CD4-positive, alpha-beta T cell (primary cell): Measurements from ENCODE around the gene FRYL. TPM values are rescaled to one million over a fixed set of nuclear protein-coding genes. Genes with fewer than 3 reads are reported as not detected.

Experiments used
- ATAC-seq: fragments of 200-7000 bp; cut with Tn5 transposase; one replicate; pipeline ENCODE4 v1.10.0; 2022; ENCODE audit warnings: mild to moderate bottlenecking; ENCODE audit not compliant: poor library complexity
- CTCF ChIA-PET: fragments of 350-600 bp; sonication (Branson Sonifier 250); formaldehyde crosslinking; loops from one replicate; lab custom pipeline; 2021; ENCODE audit warnings: antibody characterized with exemption, inconsistent platforms; lab: Charles Lee
- POLR2A ChIA-PET: fragments of 350-600 bp; sonication (Branson Sonifier 250); formaldehyde crosslinking; loops from one replicate; lab custom pipeline; 2021; ENCODE audit warnings: antibody characterized with exemption, inconsistent platforms; lab: Charles Lee
- DNase-seq, 14 experiments: peaks; one replicate each; pipeline ENCODE4 v3.0.0-alpha.2; 2013 to 2020; ENCODE audit warnings: mixed read lengths in 2 of 14
- H3K27ac ChIP-seq, 2 donors: one replicate each; pipeline versions ENCODE4 v1.5.1 to v1.7.0; 2013; ENCODE audit warnings: low read length in 2 of 2, low read depth in 1 of 2, mild to moderate bottlenecking in 1 of 2
- H3K27me3 ChIP-seq, 2 experiments: 1 replicate in 1 of 2; 2 replicates in 1 of 2; pipeline versions ENCODE4 v1.6.1 to v1.7.0; 2013; ENCODE audit warnings: low read length in 2 of 2, control low read depth in 1 of 2, mild to moderate bottlenecking in 1 of 2, moderate library complexity in 1 of 2; ENCODE audit not compliant: insufficient read depth in 2 of 2, control insufficient read depth in 1 of 2
- H3K36me3 ChIP-seq: one replicate; pipeline ENCODE4 v1.6.1; 2013; ENCODE audit warnings: low read length, control low read depth; ENCODE audit not compliant: insufficient read depth
- H3K4me1 ChIP-seq: one replicate; pipeline ENCODE4 v1.6.1; 2013; ENCODE audit warnings: low read length, control low read depth; ENCODE audit not compliant: insufficient read depth
- H3K4me3 ChIP-seq: one replicate; pipeline ENCODE4 v1.5.1; 2013; ENCODE audit warnings: mild to moderate bottlenecking, low read length, moderate library complexity
- H3K9me3 ChIP-seq, 2 experiments: 1 replicate in 1 of 2; 2 replicates in 1 of 2; pipeline versions ENCODE4 v1.6.1 to v1.7.0; 2013; ENCODE audit warnings: low read length in 2 of 2, mild to moderate bottlenecking in 2 of 2, control low read depth in 1 of 2, moderate library complexity in 1 of 2; ENCODE audit not compliant: control insufficient read depth in 1 of 2, insufficient read depth in 1 of 2
- H3K27ac Mint-ChIP-seq: one replicate; pipeline ENCODE4 v1.8.0; 2020; ENCODE audit warnings: mixed read lengths
- H3K27me3 Mint-ChIP-seq: one replicate; pipeline ENCODE4 v1.8.0; 2021; ENCODE audit warnings: mixed read lengths
- H3K36me3 Mint-ChIP-seq: one replicate; pipeline ENCODE4 v1.8.0; 2021; ENCODE audit warnings: low read depth, mixed read lengths
- H3K4me1 Mint-ChIP-seq: one replicate; pipeline ENCODE4 v1.8.0; 2021; ENCODE audit warnings: low read depth, mixed read lengths
- H3K4me3 Mint-ChIP-seq: one replicate; pipeline ENCODE4 v1.8.0; 2020; ENCODE audit warnings: mild to moderate bottlenecking, mixed read lengths
- H3K9me3 Mint-ChIP-seq: one replicate; pipeline ENCODE4 v1.8.0; 2020; ENCODE audit warnings: mixed read lengths
- intact Hi-C, 2 experiments: fragments of 100-400 bp; cut with DNase I in 1 of 2; cut with micrococcal nuclease in 1 of 2; formaldehyde crosslinking; loops; one replicate each; pipeline versions ENCODE4 v1.15.1 to v1.9.0; 2023 to 2025; cut with DNase I, micrococcal nuclease
- total RNA-seq, 174 experiments: library from RNA in 2 of 174; stranded (reverse) in 2 of 174; gene quantifications; one replicate each; pipeline ENCODE4 v1.2.3 and lab custom pipeline; 2021 to 2026
- TF ChIP-seq, protein P1 (sequence below): fragments of 200-600 bp; IDR thresholded peaks from one replicate; pipeline ENCODE4 v1.8.0; 2022; ENCODE audit warnings: antibody characterized with exemption, mild to moderate bottlenecking

FRYL gene
- total RNA-seq, 2 experiments from 2014 or later = 86.1 to 87.7 TPM

DNA sequence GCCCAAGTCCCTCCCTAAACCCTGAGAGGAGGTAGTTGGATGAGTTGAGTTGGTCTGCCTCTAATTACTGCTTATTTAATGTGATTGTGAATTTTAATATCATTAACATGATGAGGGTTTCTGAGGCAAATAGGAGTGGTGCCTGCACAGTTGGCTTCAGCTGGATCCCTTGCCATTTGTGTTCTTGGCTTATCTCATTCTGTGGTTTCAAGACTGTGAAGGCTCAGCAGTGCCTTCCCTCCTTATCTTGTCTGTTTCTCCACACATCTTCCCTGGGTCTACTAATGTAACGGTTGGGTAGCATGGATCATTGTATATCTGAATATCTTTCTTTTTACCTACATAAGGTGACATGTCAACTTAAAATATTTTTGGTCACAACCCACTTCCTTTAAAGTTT is 298.5 kb downstream of the FRYL start:
- Histone ChIP-seq H3K4me1 (peaks cover 18% of the 10 kb centered on the region), H3K9me3 (peaks cover 0 to 5% of the 10 kb centered on the region in 2 experiments), H3K27ac (no peak overlapping the region), H3K27me3 (peaks cover 36 to 48% of the 10 kb centered on the region in 2 experiments), H3K36me3 (no peaks in the 10 kb centered on the region), H3K4me3 (no peak overlapping the region)
- H3K27ac Mint-ChIP-seq = no peak overlapping the region
- TF ChIP-seq, protein P1, sequence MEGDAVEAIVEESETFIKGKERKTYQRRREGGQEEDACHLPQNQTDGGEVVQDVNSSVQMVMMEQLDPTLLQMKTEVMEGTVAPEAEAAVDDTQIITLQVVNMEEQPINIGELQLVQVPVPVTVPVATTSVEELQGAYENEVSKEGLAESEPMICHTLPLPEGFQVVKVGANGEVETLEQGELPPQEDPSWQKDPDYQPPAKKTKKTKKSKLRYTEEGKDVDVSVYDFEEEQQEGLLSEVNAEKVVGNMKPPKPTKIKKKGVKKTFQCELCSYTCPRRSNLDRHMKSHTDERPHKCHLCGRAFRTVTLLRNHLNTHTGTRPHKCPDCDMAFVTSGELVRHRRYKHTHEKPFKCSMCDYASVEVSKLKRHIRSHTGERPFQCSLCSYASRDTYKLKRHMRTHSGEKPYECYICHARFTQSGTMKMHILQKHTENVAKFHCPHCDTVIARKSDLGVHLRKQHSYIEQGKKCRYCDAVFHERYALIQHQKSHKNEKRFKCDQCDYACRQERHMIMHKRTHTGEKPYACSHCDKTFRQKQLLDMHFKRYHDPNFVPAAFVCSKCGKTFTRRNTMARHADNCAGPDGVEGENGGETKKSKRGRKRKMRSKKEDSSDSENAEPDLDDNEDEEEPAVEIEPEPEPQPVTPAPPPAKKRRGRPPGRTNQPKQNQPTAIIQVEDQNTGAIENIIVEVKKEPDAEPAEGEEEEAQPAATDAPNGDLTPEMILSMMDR = no peak
- no peaks in the 10 kb centered on the region for H3K36me3 Mint-ChIP-seq
- DNase-seq (no peak), ATAC-seq (no peak)
- peaks cover 12% of the 10 kb centered on the region for H3K4me1 Mint-ChIP-seq
- intact Hi-C loops = no loop called here
- H3K9me3 Mint-ChIP-seq = no peaks in the 10 kb centered on the region
- CTCF ChIA-PET = no interaction called here
- peaks cover 62% of the 10 kb centered on the region for H3K27me3 Mint-ChIP-seq
- POLR2A ChIA-PET = interaction anchor here (0.6 kb wide), 1 partner anchor 267 kb away, joined by 4 read pairs; no protein-coding TSS in a partner anchor
- H3K4me3 Mint-ChIP-seq = no peak overlapping the region

DNA sequence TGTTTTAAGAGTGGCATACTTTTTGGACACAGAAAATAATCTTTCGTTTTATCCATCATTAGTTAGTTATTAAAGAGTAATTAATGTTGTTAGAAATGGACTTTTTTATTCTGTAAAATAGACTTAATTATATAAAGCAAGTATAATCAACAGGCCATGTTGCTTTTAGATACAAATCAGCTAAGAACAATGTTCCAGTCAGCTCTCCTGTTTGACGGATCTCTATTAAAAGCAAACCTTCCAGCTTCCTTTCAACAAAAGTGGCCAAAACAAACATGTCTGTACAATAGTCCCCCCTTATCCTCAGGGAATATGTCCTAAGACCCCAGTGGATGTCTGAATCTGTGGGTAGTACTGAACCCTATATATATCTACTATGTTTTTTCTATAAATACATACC is 301.8 kb downstream of the FRYL start:
- Histone ChIP-seq H3K27me3 (peaks cover 20 to 22% of the 10 kb centered on the region in 2 experiments), H3K4me3 (no peak overlapping the region), H3K4me1 (peaks cover 6% of the 10 kb centered on the region), H3K27ac (no peak overlapping the region), H3K9me3 (no peaks in the 10 kb centered on the region), H3K36me3 (no peaks in the 10 kb centered on the region)
- no peaks in the 10 kb centered on the region for H3K4me1 Mint-ChIP-seq
- TF ChIP-seq, protein P1 = no peak
- no peaks in the 10 kb centered on the region for H3K9me3 Mint-ChIP-seq
- H3K4me3 Mint-ChIP-seq = no peak overlapping the region
- ChIA-PET POLR2A (no interaction called here), CTCF (no interaction called here)
- ATAC-seq = no peak
- H3K36me3 Mint-ChIP-seq = no peaks in the 10 kb centered on the region
- DNase-seq = no peak
- no peak overlapping the region for H3K27ac Mint-ChIP-seq
- H3K27me3 Mint-ChIP-seq = peaks cover 45% of the 10 kb centered on the region
- intact Hi-C loops = no loop called here

DNA sequence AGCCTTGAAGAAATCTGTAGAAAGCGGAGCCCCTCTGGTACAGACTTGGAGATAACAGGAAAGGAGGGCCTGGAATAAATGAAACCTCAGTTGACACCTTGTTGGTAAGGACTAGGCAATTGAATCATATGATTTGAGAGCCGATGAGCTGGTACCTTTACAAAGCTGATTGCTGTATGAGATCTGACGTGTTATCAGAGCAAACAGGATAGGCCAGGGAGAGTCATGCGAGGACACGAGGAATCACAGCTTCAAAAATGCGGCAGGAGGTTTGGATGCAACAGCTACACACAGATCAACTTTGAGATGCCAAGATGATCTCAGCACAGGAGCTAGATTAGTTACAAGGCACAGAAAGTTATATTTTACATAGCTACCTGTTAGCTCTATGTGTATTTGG is 304.3 kb downstream of the FRYL start:
- TF ChIP-seq, protein P1 = no peak
- Mint-ChIP-seq H3K9me3 (no peaks in the 10 kb centered on the region), H3K27ac (no peak overlapping the region)

More for the DNA sequence above, 304.3 kb downstream of the FRYL start:
- Histone ChIP-seq H3K4me1 (no peaks in the 10 kb centered on the region), H3K36me3 (no peaks in the 10 kb centered on the region), H3K4me3 (no peak overlapping the region), H3K27ac (no peak overlapping the region), H3K27me3 (peaks cover 2 to 3% of the 10 kb centered on the region in 2 experiments), H3K9me3 (no peaks in the 10 kb centered on the region)
- Mint-ChIP-seq H3K27me3 (peaks cover 21% of the 10 kb centered on the region), H3K4me3 (no peak overlapping the region), H3K4me1 (no peaks in the 10 kb centered on the region), H3K36me3 (no peaks in the 10 kb centered on the region)
- ATAC-seq (no peak), DNase-seq (no peak)
- intact Hi-C loops = no loop called here
- ChIA-PET CTCF (no interaction called here), POLR2A (interaction anchor here (0.9 to 1.1 kb wide), 2 partner anchors 10 to 28 kb away, joined by 3 read pairs; no protein-coding TSS in a partner anchor)
